Myocyte (in vitro differentiated cells): ENCODE data around the gene ABLIM3. TPM values are rescaled to one million over a fixed set of nuclear protein-coding genes. Genes with fewer than 3 reads are reported as not detected.
"Not testable (repeated sequence)": the region's sequence is repeated elsewhere in the genome, so short reads cannot be mapped to it uniquely, and the experiment has no call there.

Experiments used
- DNase-seq: peaks from one replicate; pipeline ENCODE4 v3.0.0-alpha.2; 2012; ENCODE audit warnings: low read depth
- total RNA-seq: library from RNA; depleted of rRNA; stranded (reverse); fragments of >200 nt; gene quantifications from 2 replicates; pipeline ENCODE4 v1.2.3, GENCODE V29; 2014

The ABLIM3 gene
- total RNA-seq, 1 donor from 2014 or later, result 220 TPM

- DNase-seq, result peak; percentile 64
Measured at GRCh38 chr5:149254506-149254905, 113.2 kb downstream of the ABLIM3 start.

GRCh38 chr5:149256451-149256850 lies 115.2 kb downstream of the ABLIM3 start:
- no peak for DNase-seq

- DNase-seq, result no peak
Measured at GRCh38 chr5:149257131-149257530, 115.8 kb downstream of the ABLIM3 start.

GRCh38 chr5:149257889-149258705 lies 116.8 kb downstream of the ABLIM3 start:
- no peak for DNase-seq

- DNase-seq, result no peak
Measured at GRCh38 chr5:149260761-149261160, 119.5 kb downstream of the ABLIM3 start.

- no peak for DNase-seq
Measured at GRCh38 chr5:149261246-149261645, 120.0 kb downstream of the ABLIM3 start.

- no peak for DNase-seq
Measured at GRCh38 chr5:149262315-149262714, 121.0 kb downstream of the ABLIM3 start.

- no peak for DNase-seq
Measured at GRCh38 chr5:149264439-149265067, 123.3 kb downstream of the ABLIM3 start.

GRCh38 chr5:149265068-149265465 lies 123.8 kb downstream of the ABLIM3 start:
- no peak for DNase-seq

GRCh38 chr5:149265597-149265996 lies 124.3 kb downstream of the ABLIM3 start:
- peak; percentile 55 for DNase-seq

- no peak for DNase-seq
Measured at GRCh38 chr5:149267241-149267973, 126.1 kb downstream of the ABLIM3 start.

GRCh38 chr5:149268928-149269557 lies 127.8 kb downstream of the ABLIM3 start:
- DNase-seq, result peak; percentile 63

- DNase-seq, result no peak
Measured at GRCh38 chr5:149271195-149271715, 130.0 kb downstream of the ABLIM3 start.

GRCh38 chr5:149271716-149272563 lies 130.6 kb downstream of the ABLIM3 start, which contains the start of gene AFAP1L1:
AFAP1L1 (plus strand) TSS chr5:149271859; CDS start chr5:149271969, 110 bp downstream.
- DNase-seq, result peak; percentile 87

GRCh38 chr5:149272781-149273180 lies 131.5 kb downstream of the ABLIM3 start:
- DNase-seq, result not testable (repeated sequence)

GRCh38 chr5:149273237-149273636 lies 131.9 kb downstream of the ABLIM3 start:
- no peak for DNase-seq

- no peak for DNase-seq
Measured at GRCh38 chr5:149273950-149274349, 132.7 kb downstream of the ABLIM3 start.

GRCh38 chr5:149274939-149275338 lies 133.6 kb downstream of the ABLIM3 start:
- DNase-seq, result no peak

GRCh38 chr5:149277801-149278200 lies 136.5 kb downstream of the ABLIM3 start:
- no peak for DNase-seq
